Astrocyte of the spinal cord (primary cell): ENCODE data around the gene PLEKHN1.
A peak's percentile ranks its signal among the peaks of the same experiment; 100 is the strongest.

Experiments
- DNase-seq: peaks from one replicate; pipeline ENCODE4 v3.0.0; 2011; ENCODE audit warnings: low read depth, low spot score
- H3K4me3 ChIP-seq: 2 replicates; pipeline ENCODE4 v1.5.1; 2011; ENCODE audit warnings: low read depth, mild to moderate bottlenecking, low read length, moderate library complexity
- CTCF ChIP-seq: IDR thresholded peaks from 2 replicates; pipeline ENCODE4 v1.5.1; 2012; ENCODE audit warnings: low read depth, mild to moderate bottlenecking, low read length, inconsistent platforms
- in situ Hi-C: cut with HindIII; loops from 2 replicates; pipeline ENCODE4 v1.10.0; 2017; ENCODE audit warnings: low sequenced_read_pairs

The PLEKHN1 gene

GRCh38 chr1:955474-955873 is 10.8 kb upstream of the PLEKHN1 start:
- in situ Hi-C loops: no loop called here
- no peak for TF ChIP-seq CTCF
- no peak for DNase-seq
- H3K4me3 ChIP-seq: no peak overlapping the region

- no peak overlapping the region for H3K4me3 ChIP-seq
- DNase-seq: no peak
- no peak for TF ChIP-seq CTCF
- in situ Hi-C loops: no loop called here
Measured at GRCh38 chr1:956636-957035, 9.6 kb upstream of the PLEKHN1 start.

GRCh38 chr1:958823-959730 is 7.2 kb upstream of the PLEKHN1 start, which contains the start of gene NOC2L:
NOC2L (minus strand) TSS chr1:959256; CDS start chr1:959240, 16 bp downstream.
- in situ Hi-C loops: no loop called here
- TF ChIP-seq CTCF: no peak
- peak within 1 kb of the TSS; percentile 100 for H3K4me3 ChIP-seq
- DNase-seq: peak; percentile 90

- in situ Hi-C loops: no loop called here
- H3K4me3 ChIP-seq: peak overlapping the region; percentile 37
- no peak for TF ChIP-seq CTCF
- DNase-seq: no peak
Measured at GRCh38 chr1:959731-960362, 6.4 kb upstream of the PLEKHN1 start.

- H3K4me3 ChIP-seq: peak within 1 kb of the TSS; percentile 37
- in situ Hi-C loops: no loop called here
- TF ChIP-seq CTCF: no peak
- DNase-seq: peak; percentile 71
Measured at GRCh38 chr1:960363-961131, 5.7 kb upstream of the PLEKHN1 start, which contains the start of gene KLHL17. KLHL17 (plus strand) TSS chr1:960584; CDS start chr1:960694, 110 bp downstream.

GRCh38 chr1:961132-961669 is 5.1 kb upstream of the PLEKHN1 start:
- peak overlapping the region; percentile 37 for H3K4me3 ChIP-seq
- in situ Hi-C loops: no loop called here
- TF ChIP-seq CTCF: no peak
- DNase-seq: no peak
